Common myeloid progenitor, CD34-positive (primary cell): ENCODE data around the gene TRIP10.

Source experiments
- CTCF ChIA-PET: fragments of 350-600 bp; sonication (Branson Sonifier 250); formaldehyde crosslinking; loops from one replicate; lab custom pipeline; 2021; ENCODE audit warnings: antibody characterized with exemption; lab: Charles Lee
- POLR2A ChIA-PET: fragments of 350-600 bp; sonication (Branson Sonifier 250); formaldehyde crosslinking; loops from one replicate; lab custom pipeline; 2021; ENCODE audit warnings: antibody characterized with exemption; lab: Charles Lee
- DNase-seq, 3 donors: peaks; one replicate each; pipeline versions ENCODE4 v3.0.0 to v3.0.0-alpha.2; 2013
- H3K27ac ChIP-seq, 2 experiments: 1 replicate in 1 of 2; 2 replicates in 1 of 2; pipeline ENCODE4 v1.7.0; 2013; ENCODE audit warnings: inconsistent platforms in 2 of 2, low read length in 2 of 2, mild to moderate bottlenecking in 2 of 2, low read depth in 1 of 2, moderate library complexity in 1 of 2; ENCODE audit not compliant: severe bottlenecking in 2 of 2, insufficient read depth in 1 of 2, poor library complexity in 1 of 2
- H3K27me3 ChIP-seq, 5 experiments: replicated peaks in 2 of 5; 1 replicate in 3 of 5; 2 replicates in 2 of 5; pipeline versions ENCODE4 v1.6.1 to v1.7.0; 2013; ENCODE audit warnings: low read length in 4 of 5, mild to moderate bottlenecking in 2 of 5, moderate library complexity in 2 of 5, inconsistent platforms in 1 of 5; ENCODE audit not compliant: insufficient read depth in 5 of 5, control insufficient read depth in 4 of 5
- H3K36me3 ChIP-seq, 4 experiments: 1 replicate in 2 of 4; 2 replicates in 2 of 4; pipeline versions ENCODE4 v1.6.1 to v1.7.0; 2013; ENCODE audit warnings: low read length in 3 of 4, control low read depth in 1 of 4, mild to moderate bottlenecking in 1 of 4; ENCODE audit not compliant: control insufficient read depth in 4 of 4, insufficient read depth in 4 of 4
- H3K4me1 ChIP-seq, 4 experiments: 1 replicate in 3 of 4; 2 replicates in 1 of 4; pipeline versions ENCODE4 v1.6.1 to v1.7.1; 2013; ENCODE audit warnings: low read length in 3 of 4, mild to moderate bottlenecking in 3 of 4, control low read depth in 1 of 4, inconsistent platforms in 1 of 4, moderate library complexity in 1 of 4; ENCODE audit not compliant: control insufficient read depth in 4 of 4, insufficient read depth in 4 of 4; ENCODE audit errors: control extremely low read depth in 1 of 4
- H3K4me3 ChIP-seq, 7 experiments: 1 replicate in 4 of 7; 2 replicates in 3 of 7; pipeline versions ENCODE4 v1.5.1 to v1.7.0; 2013; ENCODE audit warnings: mild to moderate bottlenecking in 7 of 7, low read length in 6 of 7, moderate library complexity in 6 of 7, inconsistent platforms in 2 of 7, low read depth in 2 of 7, control low read depth in 1 of 7; ENCODE audit not compliant: insufficient read depth in 4 of 7, control insufficient read depth in 1 of 7; ENCODE audit errors: extremely low read depth in 1 of 7
- H3K9me3 ChIP-seq, 5 experiments: 1 replicate in 4 of 5; 2 replicates in 1 of 5; pipeline versions ENCODE4 v1.6.1 to v1.7.1; 2013; ENCODE audit warnings: low read length in 4 of 5, mild to moderate bottlenecking in 2 of 5, inconsistent platforms in 1 of 5, low read depth in 1 of 5, moderate library complexity in 1 of 5; ENCODE audit not compliant: control insufficient read depth in 4 of 5, insufficient read depth in 2 of 5; ENCODE audit errors: control extremely low read depth in 1 of 5
- WGBS: methylation state at CpG from one replicate; pipeline ENCODE4 v1.1.5; 2013; ENCODE audit not compliant: insufficient coverage; 5-methylcytosine and 5-hydroxymethylcytosine counted together

The TRIP10 gene

GRCh38 chr19:6750062-6750461, 10.6 kb downstream of the TRIP10 start:
- Histone ChIP-seq H3K9me3 (peaks cover 0 to 4% (median 0%) of the 10 kb centered on the region in 5 experiments), H3K27me3 (no peaks in the 10 kb centered on the region), H3K4me3 (no peak overlapping the region), H3K36me3 (peaks cover 0 to 25% (median 12%) of the 10 kb centered on the region in 4 experiments), H3K27ac (no peak overlapping the region), H3K4me1 (peaks cover 0 to 13% (median 8%) of the 10 kb centered on the region in 4 experiments)
- CTCF ChIA-PET: no interaction called here
- POLR2A ChIA-PET: interaction anchor here (0.6 kb wide), 1 partner anchor 515 kb away, joined by 3 read pairs; no protein-coding TSS in a partner anchor
- no peak for DNase-seq
- 97% methylated on average over 15 of the region's 20 CpGs for whole genome bisulfite sequencing

- no peaks in the 10 kb centered on the region for H3K27me3 ChIP-seq
- ChIA-PET CTCF (no interaction called here), POLR2A (no interaction called here)
- H3K4me1 ChIP-seq: peaks cover 0 to 13% (median 8%) of the 10 kb centered on the region in 4 experiments
- WGBS: 99% methylated on average over 9 of the region's 16 CpGs
- H3K36me3 ChIP-seq: peaks cover 0 to 22% (median 8%) of the 10 kb centered on the region in 4 experiments
- H3K9me3 ChIP-seq: peaks cover 0 to 4% (median 0%) of the 10 kb centered on the region in 5 experiments
- DNase-seq: no peak
- H3K4me3 ChIP-seq: no peak overlapping the region
- no peak overlapping the region for H3K27ac ChIP-seq
These were observed 11.7 kb downstream of the TRIP10 start for GRCh38 chr19:6751189-6751588.

- H3K4me1 ChIP-seq: peaks cover 0 to 13% (median 8%) of the 10 kb centered on the region in 4 experiments
- no peak for DNase-seq
- H3K9me3 ChIP-seq: no peaks in the 10 kb centered on the region
- POLR2A ChIA-PET: interaction anchor here (1.0 to 1.1 kb wide), 2 partner anchors 50 to 109 kb away, joined by 4 to 6 read pairs; no protein-coding TSS in a partner anchor
- H3K36me3 ChIP-seq: peaks cover 0 to 9% (median 2%) of the 10 kb centered on the region in 4 experiments
- H3K27me3 ChIP-seq: no peaks in the 10 kb centered on the region
- no peak overlapping the region for H3K27ac ChIP-seq
- H3K4me3 ChIP-seq: peak overlapping the region; percentile 6 to 78 (median 67)
- 80% methylated on average over 38 of the region's 50 CpGs for WGBS
- CTCF ChIA-PET: interaction anchor here (0.5 to 1.6 kb wide), 4 partner anchors 14 to 159 kb away, joined by 3 to 6 read pairs (median 4); partner anchors contain the start of gene TRIP10
These were observed 13.0 kb downstream of the TRIP10 start for GRCh38 chr19:6752256-6753177.

GRCh38 chr19:6753178-6754031, 13.9 kb downstream of the TRIP10 start:
- no peak overlapping the region for H3K27ac ChIP-seq
- no peaks in the 10 kb centered on the region for H3K27me3 ChIP-seq
- under 1% methylated on average over 50 of the region's 50 CpGs for WGBS
- peaks cover 0 to 5% (median 2%) of the 10 kb centered on the region in 4 experiments for H3K36me3 ChIP-seq
- CTCF ChIA-PET: interaction anchor here (1.0 to 2.2 kb wide), 5 partner anchors 10 to 49 kb away, joined by 3 to 6 read pairs (median 5); partner anchors contain the start of genes SH2D3A and TRIP10
- DNase-seq: peak; percentile 91 to 95 (median 94)
- H3K4me3 ChIP-seq: peak overlapping the region; percentile 23 to 78 (median 67)
- H3K9me3 ChIP-seq: no peaks in the 10 kb centered on the region
- POLR2A ChIA-PET: interaction anchor here (1.0 to 1.1 kb wide), 2 partner anchors 50 to 108 kb away, joined by 4 to 6 read pairs; no protein-coding TSS in a partner anchor
- H3K4me1 ChIP-seq: peaks cover 0 to 13% (median 8%) of the 10 kb centered on the region in 4 experiments

GRCh38 chr19:6754136-6754535, 14.7 kb downstream of the TRIP10 start:
- H3K4me3 ChIP-seq: peak overlapping the region in 2 of 7 experiments; percentile 57 to 78
- ChIA-PET POLR2A (no interaction called here), CTCF (interaction anchor here (1.1 to 2.2 kb wide), 4 partner anchors 9 to 49 kb away, joined by 3 to 6 read pairs (median 6); partner anchors contain the start of genes SH2D3A and TRIP10)
- no peak overlapping the region for H3K27ac ChIP-seq
- no peaks in the 10 kb centered on the region for H3K27me3 ChIP-seq
- WGBS: 95% methylated on average over 12 of the region's 22 CpGs
- H3K9me3 ChIP-seq: no peaks in the 10 kb centered on the region
- H3K4me1 ChIP-seq: peaks cover 0 to 13% (median 8%) of the 10 kb centered on the region in 4 experiments
- peak in 1 of 3 donors; percentile 24 for DNase-seq
- peaks cover 0 to 4% (median under 1%) of the 10 kb centered on the region in 4 experiments for H3K36me3 ChIP-seq

- Histone ChIP-seq H3K9me3 (no peaks in the 10 kb centered on the region), H3K27ac (no peak overlapping the region), H3K4me1 (peaks cover 0 to 13% (median 8%) of the 10 kb centered on the region in 4 experiments), H3K36me3 (peaks cover 0 to 4% (median 0%) of the 10 kb centered on the region in 4 experiments), H3K27me3 (no peaks in the 10 kb centered on the region), H3K4me3 (no peak overlapping the region)
- no peak for DNase-seq
- ChIA-PET CTCF (interaction anchor here (1.1 to 2.2 kb wide), 4 partner anchors 9 to 18 kb away, joined by 3 to 8 read pairs (median 6); partner anchors contain the start of genes SH2D3A, TRIP10 and VAV1), POLR2A (no interaction called here)
- WGBS: 97% methylated on average over 19 of the region's 23 CpGs
These were observed 15.4 kb downstream of the TRIP10 start for GRCh38 chr19:6754653-6755463.
